Activated CD4-positive, CD25-positive, alpha-beta regulatory T cell treated with anti-CD3 and anti-CD28 coated beads, Interleukin-2, amount 50 U/mL, for 24 hours (primary cell): ENCODE measurements around the gene ATG16L2.
"Not testable (repeated sequence)": the region's sequence is repeated elsewhere in the genome, so short reads cannot be mapped to it uniquely, and the experiment has no call there.

Source experiments
- ATAC-seq, 2 donors: fragments of 150-1000 bp; cut with Tn5 transposase; one replicate each; pipeline ENCODE4 v1.10.0; 2021; ENCODE audit warnings: mild to moderate bottlenecking in 1 of 2, moderate library complexity in 1 of 2

Gene ATG16L2

GRCh38 chr11:72807021-72807693 lies 7.1 kb upstream of the ATG16L2 start:
- no peak for ATAC-seq

- no peak for ATAC-seq
Measured at GRCh38 chr11:72807792-72808191, 6.4 kb upstream of the ATG16L2 start.

GRCh38 chr11:72808331-72808798 lies 5.8 kb upstream of the ATG16L2 start:
- ATAC-seq, result no peak

GRCh38 chr11:72811686-72812085 lies 2.5 kb upstream of the ATG16L2 start:
- ATAC-seq, result not testable (repeated sequence)

GRCh38 chr11:72812604-72812966 lies 1.6 kb upstream of the ATG16L2 start:
- ATAC-seq, result no peak

- ATAC-seq, result peak; percentile 72 to 73
Measured at GRCh38 chr11:72812967-72813739, 1.1 kb upstream of the ATG16L2 start.

- ATAC-seq, result peak; percentile 58 to 65
Measured at GRCh38 chr11:72813740-72814285, 398 bp upstream of the ATG16L2 start.

GRCh38 chr11:72815110-72815618 lies 953 bp downstream of the ATG16L2 start:
- no peak for ATAC-seq

GRCh38 chr11:72816404-72816990 lies 2.3 kb downstream of the ATG16L2 start:
- no peak for ATAC-seq

- no peak for ATAC-seq
Measured at GRCh38 chr11:72817966-72818365, 3.8 kb downstream of the ATG16L2 start.

GRCh38 chr11:72818971-72819370 lies 4.8 kb downstream of the ATG16L2 start:
- no peak for ATAC-seq

- no peak for ATAC-seq
Measured at GRCh38 chr11:72820439-72821139, 6.4 kb downstream of the ATG16L2 start.

- no peak for ATAC-seq
Measured at GRCh38 chr11:72821221-72821919, 7.2 kb downstream of the ATG16L2 start.

GRCh38 chr11:72821920-72822799 lies 7.9 kb downstream of the ATG16L2 start:
- peak; percentile 77 to 84 for ATAC-seq

GRCh38 chr11:72823105-72823804 lies 9.0 kb downstream of the ATG16L2 start:
- no peak for ATAC-seq

- no peak for ATAC-seq
Measured at GRCh38 chr11:72824020-72824419, 9.8 kb downstream of the ATG16L2 start.

GRCh38 chr11:72824811-72825505 lies 10.7 kb downstream of the ATG16L2 start:
- ATAC-seq, result no peak

- ATAC-seq, result no peak
Measured at GRCh38 chr11:72825661-72826060, 11.4 kb downstream of the ATG16L2 start.

GRCh38 chr11:72826191-72826941 lies 12.2 kb downstream of the ATG16L2 start:
- ATAC-seq, result no peak
